SIG-M5 treated with dmso at 0.1 percent for 504 hours (cell line): Measurements from ENCODE around the gene MDGA2.
"Not testable (repeated sequence)": the region's sequence is repeated elsewhere in the genome, so short reads cannot be mapped to it uniquely, and the experiment has no call there.

ENCODE experiments used
- DNase-seq: peaks from one replicate; lab custom pipeline; 2025; ENCODE audit not compliant: unreplicated experiment; lab: John Stamatoyannopoulos, UW

MDGA2 gene

DNA sequence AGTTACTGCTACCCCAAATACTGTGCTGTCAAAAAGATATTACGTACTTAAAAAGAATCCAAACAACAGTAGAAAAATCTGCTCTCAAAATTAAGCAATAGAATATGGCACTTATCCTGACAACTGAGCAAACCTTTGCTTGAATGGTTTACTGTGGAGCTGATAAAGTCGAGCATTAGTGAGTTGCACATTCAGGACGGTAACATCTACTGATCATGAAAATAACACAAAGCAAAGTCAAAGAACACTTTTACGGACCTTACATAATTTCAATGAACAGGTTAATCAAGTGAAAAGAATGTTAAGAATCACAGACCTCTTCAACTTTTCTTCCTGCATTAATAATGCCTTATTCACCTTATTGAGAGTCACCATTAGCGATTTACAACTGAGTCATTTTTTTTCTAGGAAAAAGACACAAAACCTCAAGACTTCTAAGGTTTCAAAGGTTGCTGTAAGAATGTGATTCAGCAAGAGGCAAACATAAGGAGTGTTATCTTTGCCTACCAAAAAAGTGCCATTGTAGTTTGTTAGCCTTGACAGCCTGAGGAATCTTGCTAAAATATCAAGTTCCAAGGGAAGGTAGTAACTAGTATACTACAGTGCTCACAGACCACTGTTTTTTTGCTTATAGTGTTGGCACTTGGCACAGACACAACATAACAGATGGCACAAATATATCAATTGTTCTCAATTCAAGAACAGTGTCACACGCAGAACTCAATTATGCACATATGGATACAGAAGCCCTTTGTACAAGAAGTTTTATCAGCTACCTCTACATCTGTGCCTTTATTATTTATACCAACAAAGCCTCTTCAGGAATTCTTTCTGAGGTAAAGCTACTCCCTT is 689.6 kb downstream of the MDGA2 start:
- no peak for DNase-seq

DNA sequence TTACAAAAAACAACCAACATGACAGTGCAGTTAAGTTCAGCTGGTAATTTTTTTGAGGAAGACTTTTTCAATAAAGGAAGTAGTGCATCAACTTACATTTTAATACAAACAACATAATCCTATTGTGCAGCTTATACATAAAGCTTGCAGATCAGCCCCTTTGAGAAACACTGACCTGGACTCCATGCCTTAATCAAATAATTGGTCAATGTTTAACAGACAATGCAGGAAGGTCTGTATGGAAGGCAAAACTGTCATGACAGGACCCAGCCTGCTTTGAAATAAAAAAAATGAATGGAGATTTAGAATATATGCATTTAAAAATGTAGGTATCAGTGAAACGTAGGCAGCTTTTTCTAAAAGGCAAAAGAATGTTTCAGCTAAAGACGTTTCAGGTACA is 702.1 kb downstream of the MDGA2 start:
- DNase-seq: no peak

DNA sequence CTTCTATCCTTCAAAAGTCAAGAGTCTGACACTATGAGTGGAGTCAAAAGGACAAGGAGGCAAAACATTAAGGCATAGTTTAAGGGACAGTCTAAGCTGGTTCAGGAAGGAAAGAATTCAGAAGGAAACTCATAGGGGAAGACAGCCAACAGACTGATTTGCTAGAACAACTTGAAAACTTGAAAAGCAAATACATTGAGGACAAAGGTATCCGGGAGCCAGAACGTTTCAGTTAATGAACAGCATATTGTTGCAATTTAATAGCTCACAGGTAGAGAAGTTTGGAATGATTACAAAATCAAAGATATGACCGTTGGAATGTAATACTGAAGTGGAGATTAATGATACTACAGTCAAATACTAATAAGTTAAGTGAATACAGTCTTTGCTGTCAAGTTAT is 711.0 kb downstream of the MDGA2 start:
- DNase-seq: no peak

DNA sequence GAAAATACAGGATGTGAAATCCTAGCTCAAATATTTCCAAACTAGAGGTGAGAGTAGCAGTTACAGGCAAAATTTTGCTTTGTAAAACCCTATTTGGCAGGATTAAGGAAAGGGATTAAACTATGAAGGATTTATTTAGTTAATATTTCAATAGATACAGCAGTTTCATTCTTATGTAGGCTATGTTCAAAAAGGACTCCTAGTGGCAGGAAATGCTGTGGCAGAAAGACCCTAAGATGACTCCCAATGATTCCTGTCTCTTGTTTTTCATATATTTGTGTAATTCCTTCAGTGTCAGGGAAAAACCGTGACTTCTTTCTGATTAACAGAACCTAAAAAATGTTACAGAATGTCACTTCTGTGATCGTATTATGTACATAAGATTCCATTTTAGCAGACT is 724.3 kb downstream of the MDGA2 start:
- no peak for DNase-seq

DNA sequence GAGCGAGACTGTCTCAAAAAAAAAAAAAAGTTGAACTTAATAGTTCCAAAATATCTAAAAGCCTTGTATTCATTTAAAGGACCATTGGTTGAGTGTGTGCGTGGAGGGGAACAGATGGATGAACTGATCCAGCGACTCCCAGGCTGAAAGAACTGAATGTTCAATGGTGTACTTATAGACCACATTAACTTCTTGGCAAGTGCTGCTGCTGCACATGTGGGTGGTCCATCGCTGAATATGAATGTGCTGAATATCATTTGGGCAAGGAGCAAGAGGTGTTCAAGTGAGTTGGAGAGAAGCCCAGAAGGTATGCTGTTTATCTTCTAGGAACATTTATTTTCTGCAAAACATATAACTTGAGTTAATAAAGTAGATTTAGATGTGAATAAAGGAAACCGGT is 734.8 kb downstream of the MDGA2 start:
- DNase-seq: no peak

DNA sequence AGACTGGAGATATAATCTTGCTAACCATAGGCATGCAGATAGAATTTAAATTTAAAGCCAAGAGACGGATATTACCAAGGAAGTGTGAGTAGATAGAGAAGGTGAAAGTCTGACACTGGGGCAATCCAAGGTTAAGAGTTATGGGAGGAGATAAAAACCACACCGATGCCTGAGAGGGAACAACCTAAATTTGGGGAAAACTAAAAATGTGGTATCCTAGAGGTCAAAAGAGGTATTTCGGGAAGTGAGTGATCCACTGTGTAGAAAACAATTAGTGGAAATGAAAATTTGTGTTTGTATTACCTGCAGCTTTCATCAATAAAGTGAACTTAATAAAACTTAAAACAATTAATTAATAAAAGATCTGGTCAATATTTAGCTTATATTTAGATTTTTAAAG is 754.9 kb downstream of the MDGA2 start:
- DNase-seq: no peak

DNA sequence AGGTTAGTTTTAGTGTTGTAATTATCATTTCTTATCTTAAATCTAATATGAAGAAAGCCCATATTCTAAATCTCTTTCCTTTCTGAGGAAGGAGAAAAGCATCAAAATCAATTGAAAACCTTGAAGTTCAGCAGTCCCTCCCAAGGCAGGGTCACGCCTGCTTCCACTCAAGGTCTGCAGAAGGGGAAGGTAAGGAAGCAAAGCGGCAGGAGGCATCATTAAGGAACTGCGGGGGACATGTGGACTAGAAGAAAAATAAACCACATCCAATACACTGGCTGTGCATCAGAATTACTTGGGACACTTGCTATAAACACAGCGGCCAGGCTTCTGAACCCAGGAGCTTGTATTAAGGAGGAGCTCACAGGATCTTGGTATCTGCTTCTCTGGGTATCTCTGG is 759.9 kb downstream of the MDGA2 start:
- DNase-seq: not testable (repeated sequence)

DNA sequence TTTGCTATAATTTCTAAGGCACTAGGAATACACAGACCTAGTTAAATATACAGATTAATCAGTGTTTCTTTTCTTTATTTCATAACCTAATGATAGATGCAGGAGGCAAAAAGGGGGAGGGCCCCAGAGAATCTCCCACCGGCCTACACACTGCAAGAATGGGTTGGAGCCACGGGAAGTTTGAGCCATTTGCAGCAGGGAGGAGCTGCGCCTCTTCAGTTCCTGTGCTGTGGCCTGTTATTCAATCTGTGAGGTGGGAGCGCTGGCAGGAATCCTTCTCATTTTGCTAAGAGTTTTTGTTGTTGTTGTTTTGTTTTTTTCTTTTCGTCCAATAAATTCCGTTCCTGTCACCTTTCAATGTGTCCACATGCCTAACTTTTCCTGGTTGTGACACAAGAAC is 772.6 kb downstream of the MDGA2 start:
- DNase-seq: no peak

DNA sequence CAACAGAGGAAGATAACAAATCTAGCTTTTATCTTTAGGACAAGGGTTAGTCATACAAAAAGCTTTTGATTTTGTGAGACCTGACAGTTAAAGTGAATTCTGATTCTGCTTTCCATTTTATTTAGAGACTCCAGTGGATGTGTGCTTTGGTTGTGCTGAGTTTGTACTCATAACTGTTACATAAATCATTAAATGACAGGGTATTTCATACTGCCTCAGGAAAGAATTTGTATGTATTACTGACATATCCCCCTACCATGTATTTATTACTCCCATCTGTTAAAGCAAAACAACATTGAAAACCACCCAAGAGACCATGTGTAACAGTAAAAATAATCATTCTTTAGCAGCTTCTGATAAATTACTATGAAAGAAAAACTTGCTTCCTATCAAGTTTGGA is 780.9 kb downstream of the MDGA2 start:
- no peak for DNase-seq

DNA sequence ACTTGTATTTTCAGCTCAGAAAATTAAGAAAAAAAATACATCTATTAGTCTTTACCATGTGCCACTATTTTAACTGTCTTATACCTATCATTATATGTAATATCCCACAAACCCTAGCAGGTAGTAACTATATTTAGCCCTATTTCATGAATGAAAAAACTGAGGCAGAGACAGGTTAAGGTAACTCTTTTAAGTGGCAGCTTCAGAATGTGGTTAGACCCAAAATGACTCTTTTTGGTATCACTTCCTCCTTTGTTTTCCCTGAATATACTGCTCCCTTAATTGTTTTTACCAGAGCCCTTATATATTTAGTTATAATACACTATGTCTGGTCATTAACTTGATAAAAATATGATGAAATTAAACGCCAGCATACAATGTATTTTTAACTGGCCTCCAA is 788.3 kb downstream of the MDGA2 start:
- no peak for DNase-seq

DNA sequence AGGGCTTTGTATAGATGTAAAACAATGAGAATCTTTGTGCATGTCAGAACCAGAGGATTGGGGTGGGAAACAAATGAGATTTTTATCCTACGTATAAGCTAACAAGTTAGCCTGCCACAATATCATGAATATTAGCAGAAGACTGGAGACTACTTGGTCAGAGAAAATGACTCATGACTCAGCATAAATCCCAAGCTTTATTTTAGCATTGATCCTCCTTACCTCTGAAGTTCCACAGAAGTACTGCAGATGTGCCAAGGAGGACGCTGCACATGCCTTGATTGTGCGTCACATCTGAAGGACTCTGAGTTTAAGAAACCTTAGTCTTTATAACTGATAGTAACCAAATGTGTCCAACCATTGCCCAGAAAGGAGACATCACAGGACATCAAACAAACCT is 789.8 kb downstream of the MDGA2 start:
- no peak for DNase-seq

DNA sequence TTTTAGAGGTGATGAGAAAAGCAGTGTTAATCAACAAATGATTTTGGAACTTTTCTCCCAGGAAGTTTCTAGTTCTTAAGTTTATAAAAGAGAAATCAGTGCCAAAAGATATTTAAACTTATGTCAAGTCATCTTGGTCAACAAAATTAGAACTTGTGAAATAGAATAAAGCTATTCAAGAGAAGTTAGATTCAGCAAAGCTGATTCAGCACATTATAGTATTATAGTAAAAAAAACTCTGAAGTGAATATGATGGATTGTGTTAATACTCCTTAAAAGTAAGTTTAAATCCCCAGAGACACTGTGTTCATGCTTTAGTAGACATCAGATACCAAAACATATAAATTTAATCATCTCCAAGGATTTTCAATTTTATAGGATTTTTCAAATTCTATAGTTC is 813.7 kb downstream of the MDGA2 start:
- DNase-seq: no peak

DNA sequence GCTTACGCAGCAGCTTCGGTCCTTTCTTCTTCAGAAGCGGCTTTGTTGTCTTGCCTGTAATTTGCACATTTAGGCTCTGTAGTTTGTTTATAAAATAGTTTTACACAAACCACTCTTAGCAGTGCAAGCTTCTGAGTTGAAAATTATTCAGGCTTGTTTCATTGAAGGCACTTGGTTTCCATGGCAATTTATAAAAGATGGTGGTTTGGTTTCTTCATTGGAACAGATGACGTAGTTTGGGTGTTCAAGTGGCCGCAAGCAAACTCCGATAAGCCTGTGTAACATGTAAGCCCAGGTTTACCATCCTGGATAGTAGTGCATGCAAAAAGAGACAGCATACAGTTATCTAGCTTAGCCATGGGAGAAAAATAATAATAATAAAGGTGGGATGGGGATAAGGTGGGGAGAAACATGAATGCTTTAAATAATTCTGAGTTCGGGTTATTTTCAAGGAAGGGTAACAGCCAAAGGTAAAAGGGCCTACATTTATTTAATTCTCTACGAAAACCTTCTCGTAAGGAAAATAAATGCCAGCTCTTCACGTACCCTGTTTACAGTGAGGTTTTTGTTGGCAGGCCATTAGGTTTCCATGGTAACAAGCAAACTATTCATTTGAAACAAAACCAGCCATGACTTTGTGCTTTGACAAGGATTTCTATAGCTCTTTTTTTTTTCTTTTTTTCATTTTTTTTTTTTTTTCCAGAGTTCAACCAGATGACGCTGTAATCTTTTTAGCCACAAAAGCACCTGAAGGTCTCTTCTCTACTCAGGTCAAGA is 834.3 kb downstream of the MDGA2 start:
- DNase-seq: no peak

DNA sequence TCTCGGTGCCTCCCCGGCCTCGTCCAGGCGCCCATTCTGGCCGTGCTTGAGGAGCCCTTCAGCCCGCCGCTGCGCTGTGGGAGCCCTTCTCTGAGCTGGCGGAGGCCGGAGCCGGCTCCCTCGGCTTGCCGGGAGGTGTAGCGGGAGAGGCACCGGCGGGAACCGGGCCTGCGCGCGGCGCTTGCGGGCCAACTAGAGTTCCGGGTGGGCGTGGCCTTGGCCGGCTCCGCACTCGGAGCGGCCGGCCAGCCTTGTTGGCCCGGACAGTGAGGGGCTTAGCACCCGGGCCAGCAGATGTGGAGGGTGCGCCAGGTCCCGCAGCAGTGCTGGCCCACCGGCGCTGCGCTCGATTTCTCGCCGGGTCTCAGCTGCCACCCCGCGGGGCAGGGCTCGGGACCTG is 855.1 kb downstream of the MDGA2 start:
- no peak for DNase-seq

DNA sequence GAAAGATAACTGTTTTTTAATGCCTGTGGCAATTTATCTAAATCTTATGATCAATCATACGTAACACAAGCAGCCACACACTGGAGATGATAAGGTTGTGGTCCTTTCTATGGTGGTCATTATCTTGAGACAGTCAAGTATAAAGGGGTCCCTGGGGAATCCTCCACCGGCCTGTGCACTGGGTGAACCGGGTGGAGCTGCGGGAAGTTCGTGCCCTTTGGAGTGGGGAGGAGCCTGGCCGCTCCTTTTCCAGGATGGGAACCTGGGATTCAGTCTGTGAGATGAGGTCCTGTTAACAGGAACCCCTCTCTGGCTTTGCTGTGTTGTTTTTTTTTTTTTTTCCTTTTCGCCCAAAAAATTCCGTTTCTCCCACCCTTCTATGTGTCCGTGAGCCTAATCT is 856.3 kb downstream of the MDGA2 start:
- DNase-seq: no peak

DNA sequence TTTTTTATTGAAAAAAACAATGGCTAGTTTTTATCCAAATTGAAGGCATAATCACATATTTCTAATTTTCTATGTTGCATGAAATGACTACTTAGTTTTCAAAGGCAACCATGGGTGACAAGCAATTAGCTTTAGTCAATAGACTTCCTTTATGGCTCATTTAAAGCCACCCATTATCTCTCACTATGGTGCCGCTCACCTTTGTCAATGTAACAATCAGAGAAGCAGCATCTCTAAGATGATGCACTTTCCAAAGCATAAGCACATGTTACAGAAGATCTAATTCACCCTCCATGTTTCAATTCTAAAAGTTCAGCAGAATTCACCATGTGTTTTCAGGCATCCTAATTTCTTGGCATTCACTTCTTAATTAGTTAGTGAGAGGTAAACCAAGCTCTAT is 857.3 kb downstream of the MDGA2 start:
- DNase-seq: no peak

DNA sequence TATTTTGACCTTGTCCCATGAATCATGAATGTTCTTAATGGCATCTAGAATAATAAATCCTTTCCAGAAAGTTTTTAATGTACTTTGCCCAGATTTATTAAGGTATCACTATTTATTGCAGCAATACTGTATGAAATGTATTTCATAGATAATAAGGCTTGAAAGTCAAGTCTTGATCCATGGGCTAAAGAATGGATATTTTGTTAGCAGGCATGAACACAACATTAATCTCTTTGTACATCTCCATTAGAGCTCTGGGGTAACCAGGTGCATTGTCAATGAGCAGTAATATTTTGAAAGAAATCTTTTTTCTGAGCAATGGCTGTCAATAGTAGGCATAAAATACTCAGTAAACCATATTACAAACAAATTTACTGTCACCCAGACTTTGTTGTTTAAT is 882.3 kb downstream of the MDGA2 start:
- DNase-seq: no peak
